OCI-LY7 (cell line): ENCODE data around the gene ZNF581. TPM values are rescaled to one million over a fixed set of nuclear protein-coding genes. Genes with fewer than 3 reads are reported as not detected.

ENCODE experiments used
- BruUV-seq: library from RNA; stranded (reverse); fragments of 400-500 nt; replicated peaks from 2 replicates; lab custom pipeline; 2021; lab: Mats Ljungman, UMichigan
- CTCF ChIA-PET: fragments of 300-600 bp; sonication (Branson Sonifier 250); formaldehyde crosslinking; loops from one replicate; lab custom pipeline; 2022; ENCODE audit warnings: antibody characterized with exemption; ENCODE audit not compliant: unreplicated experiment; lab: Charles Lee
- POLR2A ChIA-PET: fragments of 300-600 bp; sonication (Branson Sonifier 250); formaldehyde crosslinking; loops from one replicate; lab custom pipeline; 2022; ENCODE audit warnings: antibody characterized with exemption; lab: Charles Lee
- DNase-seq: peaks from one replicate; pipeline ENCODE4 v3.0.0-alpha.2; 2015; ENCODE audit warnings: low spot score
- H2AFZ ChIP-seq: fragments of 200-600 bp; sonication (generic), shearing (Covaris generic); 2 replicates; pipeline ENCODE4 v1.6.1; 2014; ENCODE audit warnings: mild to moderate bottlenecking, antibody characterized with exemption, low read length, moderate library complexity
- H3K27ac ChIP-seq: fragments of 200-600 bp; sonication (generic); 2 replicates; pipeline ENCODE4 v1.5.1; 2014; ENCODE audit warnings: mixed run types, low read depth, mild to moderate bottlenecking, moderate library complexity, low read length, inconsistent platforms; ENCODE audit not compliant: poor library complexity, severe bottlenecking
- H3K36me3 ChIP-seq: fragments of 200-600 bp; sonication (generic); 2 replicates; pipeline ENCODE4 v1.6.1; 2014; ENCODE audit warnings: mild to moderate bottlenecking, antibody characterized with exemption, low read length, moderate library complexity, mixed read lengths; ENCODE audit not compliant: insufficient read depth
- H3K4me1 ChIP-seq: fragments of 200-600 bp; sonication (generic); 2 replicates; pipeline ENCODE4 v1.5.1; 2014; ENCODE audit warnings: mild to moderate bottlenecking, low read length; ENCODE audit not compliant: insufficient read depth, poor library complexity, severe bottlenecking
- H3K4me2 ChIP-seq: fragments of 200-600 bp; sonication (generic); 2 replicates; pipeline ENCODE4 v1.6.1; 2014; ENCODE audit warnings: mild to moderate bottlenecking, low read length
- H3K4me3 ChIP-seq: fragments of 200-600 bp; sonication (generic); 2 replicates; pipeline ENCODE4 v1.5.1; 2014; ENCODE audit warnings: mild to moderate bottlenecking, low read depth, low read length; ENCODE audit not compliant: poor library complexity, severe bottlenecking
- H3K79me2 ChIP-seq: fragments of 200-600 bp; sonication (generic); 2 replicates; pipeline ENCODE4 v1.6.1; 2016; ENCODE audit warnings: low read depth, mild to moderate bottlenecking, low read length, moderate library complexity, mixed read lengths; ENCODE audit not compliant: insufficient read depth
- H3K9me2 ChIP-seq: fragments of 200-600 bp; sonication (generic); 2 replicates; pipeline ENCODE4 v1.6.1; 2016; ENCODE audit warnings: mild to moderate bottlenecking, low read length, mixed read lengths; ENCODE audit not compliant: insufficient read depth
- H3K9me3 ChIP-seq: fragments of 200-600 bp; sonication (generic); 2 replicates; pipeline ENCODE4 v1.6.1; 2014; ENCODE audit warnings: mild to moderate bottlenecking, mixed run types, low read length, mixed read lengths
- H4K20me1 ChIP-seq: fragments of 200-600 bp; sonication (generic); 2 replicates; pipeline ENCODE4 v1.6.1; 2014; ENCODE audit warnings: mild to moderate bottlenecking, antibody characterized with exemption, low read length, moderate library complexity, mixed read lengths; ENCODE audit not compliant: insufficient read depth
- EZH2phosphoT487 ChIP-seq: fragments of 200-600 bp; sonication (generic); IDR thresholded peaks from 2 replicates; pipeline ENCODE4 v1.6.1; 2018; ENCODE audit warnings: low read depth, borderline replicate concordance, mild to moderate bottlenecking, mixed run types, antibody characterized with exemption, low read length, moderate library complexity, mixed read lengths
- intact Hi-C: fragments of 100-400 bp; cut with micrococcal nuclease; formaldehyde crosslinking; loops from one replicate; pipeline ENCODE4 v1.10.0; 2022; ENCODE audit not compliant: unreplicated experiment
- total RNA-seq, 2 experiments: library from RNA; depleted of rRNA in 1 of 2; stranded (reverse); fragments of >200 nt in 1 of 2; shearing (Covaris generic) in 1 of 2; gene quantifications; 2 replicates each; pipeline ENCODE4 v1.2.3, GENCODE V29; 2014 to 2022
- TF ChIP-seq, protein P1 (sequence below): fragments of 200-600 bp; sonication (generic); conservative IDR thresholded peaks from 2 replicates; pipeline ENCODE4 v1.5.1; 2014; ENCODE audit warnings: mild to moderate bottlenecking, antibody characterized with exemption, low read length, moderate library complexity, mixed read lengths

Gene ZNF581
- total RNA-seq, 2 experiments from 2014 or later: 39.7 to 44.5 TPM

DNA sequence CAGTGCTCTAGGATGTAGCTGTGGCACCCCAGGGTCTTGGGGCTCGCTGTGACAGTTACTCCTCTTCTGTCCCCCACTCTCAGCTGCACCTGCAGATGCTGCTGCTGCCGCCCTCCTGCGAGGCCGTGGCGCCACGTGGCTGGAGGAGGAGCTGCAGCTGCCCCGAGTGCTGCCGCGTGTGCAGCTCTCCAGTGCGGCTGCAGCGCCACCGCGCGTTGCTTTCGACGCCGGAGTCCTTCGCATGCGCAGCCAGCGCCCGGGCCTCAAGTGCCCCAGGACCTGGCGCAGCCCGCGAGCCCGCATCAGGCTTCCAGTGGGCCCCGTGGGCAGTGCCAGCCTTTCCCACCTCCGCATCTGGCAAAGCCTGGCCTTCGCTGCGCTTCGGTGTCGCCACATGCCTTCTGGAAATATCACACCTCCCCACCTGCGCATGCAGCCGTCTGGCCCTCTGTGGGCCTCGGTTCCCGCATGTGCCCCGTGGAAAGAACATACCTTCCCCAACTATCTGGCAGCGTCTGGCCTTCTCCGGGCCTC is 3.3 kb upstream of the ZNF581 start:
- no TSS peak for BruUV-seq
- no peaks in the 10 kb centered on the region for H4K20me1 ChIP-seq
- no peaks in the 10 kb centered on the region for H3K9me3 ChIP-seq
- peaks cover 54% of the 10 kb centered on the region for H3K79me2 ChIP-seq
- no peak overlapping the region for H2AFZ ChIP-seq
- peak overlapping the region; percentile 86 for H3K27ac ChIP-seq
- H3K4me3 ChIP-seq: peak overlapping the region; percentile 98
- intact Hi-C loops: loop anchor here (5.0 kb wide), 1 partner anchor 502 kb away; the partner anchor contains the start of gene ZNF444
- H3K36me3 ChIP-seq: peaks cover 21% of the 10 kb centered on the region
- CTCF ChIA-PET: no interaction called here
- peak; percentile 41 for DNase-seq
- peak overlapping the region; percentile 89 for H3K4me2 ChIP-seq
- TF ChIP-seq, protein P1, sequence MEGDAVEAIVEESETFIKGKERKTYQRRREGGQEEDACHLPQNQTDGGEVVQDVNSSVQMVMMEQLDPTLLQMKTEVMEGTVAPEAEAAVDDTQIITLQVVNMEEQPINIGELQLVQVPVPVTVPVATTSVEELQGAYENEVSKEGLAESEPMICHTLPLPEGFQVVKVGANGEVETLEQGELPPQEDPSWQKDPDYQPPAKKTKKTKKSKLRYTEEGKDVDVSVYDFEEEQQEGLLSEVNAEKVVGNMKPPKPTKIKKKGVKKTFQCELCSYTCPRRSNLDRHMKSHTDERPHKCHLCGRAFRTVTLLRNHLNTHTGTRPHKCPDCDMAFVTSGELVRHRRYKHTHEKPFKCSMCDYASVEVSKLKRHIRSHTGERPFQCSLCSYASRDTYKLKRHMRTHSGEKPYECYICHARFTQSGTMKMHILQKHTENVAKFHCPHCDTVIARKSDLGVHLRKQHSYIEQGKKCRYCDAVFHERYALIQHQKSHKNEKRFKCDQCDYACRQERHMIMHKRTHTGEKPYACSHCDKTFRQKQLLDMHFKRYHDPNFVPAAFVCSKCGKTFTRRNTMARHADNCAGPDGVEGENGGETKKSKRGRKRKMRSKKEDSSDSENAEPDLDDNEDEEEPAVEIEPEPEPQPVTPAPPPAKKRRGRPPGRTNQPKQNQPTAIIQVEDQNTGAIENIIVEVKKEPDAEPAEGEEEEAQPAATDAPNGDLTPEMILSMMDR: peak; percentile 10; the same call in 1 of the 2 replicates
- TF ChIP-seq EZH2phosphoT487: no peak
- H3K9me2 ChIP-seq: no peaks in the 10 kb centered on the region
- POLR2A ChIA-PET: no interaction called here
- peaks cover 58% of the 10 kb centered on the region for H3K4me1 ChIP-seq

DNA sequence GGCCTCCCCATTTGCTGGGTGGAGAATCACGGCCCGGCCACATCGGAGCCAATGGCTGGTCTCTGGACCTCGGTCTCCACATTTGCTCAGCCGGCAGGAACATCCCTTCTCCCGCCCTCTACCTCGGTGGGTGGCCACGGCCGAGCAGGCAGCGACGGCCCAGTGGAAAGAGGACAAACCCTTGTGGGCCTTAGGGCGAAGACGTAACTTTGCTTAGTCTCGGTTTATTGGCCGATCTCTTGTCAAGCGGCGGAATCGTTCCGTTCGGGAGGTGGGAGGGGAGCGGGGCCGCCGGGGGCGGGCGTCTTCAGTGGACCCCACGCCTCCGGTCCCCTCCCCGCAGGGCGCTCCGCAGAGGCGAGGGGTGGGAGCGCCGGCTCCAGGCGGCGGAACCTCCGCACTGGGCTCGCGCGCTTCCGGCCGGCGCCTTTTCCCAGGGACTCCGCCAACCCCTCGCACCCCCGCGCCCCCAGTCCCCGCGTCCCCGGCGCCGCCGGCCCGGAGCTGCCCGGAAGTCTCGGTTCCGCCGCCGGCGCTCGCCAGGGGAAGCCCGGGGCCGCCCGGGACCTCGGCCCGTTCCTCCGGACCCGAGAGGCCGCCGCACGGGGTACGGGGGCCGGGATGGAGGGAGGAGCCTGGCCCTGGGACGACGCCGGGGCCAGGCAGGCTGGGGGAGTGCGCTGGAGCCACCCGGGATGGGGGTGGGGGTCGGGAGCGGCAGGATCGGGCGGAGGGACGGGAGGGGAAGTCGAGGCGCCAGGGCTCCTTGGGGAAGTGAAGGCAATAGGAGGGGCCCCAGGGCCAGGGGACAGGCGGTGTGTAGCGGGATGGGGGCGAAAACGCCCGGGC is 2.6 kb upstream of the ZNF581 start, which contains the start of gene ZNF580:
TSS of gene ZNF580 (plus strand) at position 426 of the 849 bp plus-strand sequence. CDS start 1,507 bp downstream, outside the sequence.
- CTCF ChIA-PET: interaction anchor here (0.6 kb wide), 1 partner anchor 12 kb away, joined by 4 read pairs; no protein-coding TSS in a partner anchor
- intact Hi-C loops: loop anchor here (5.0 kb wide), 1 partner anchor 502 kb away; the partner anchor contains the start of gene ZNF444

More for the DNA sequence above, 2.6 kb upstream of the ZNF581 start, which contains the start of gene ZNF580:
- POLR2A ChIA-PET: no interaction called here
- Histone ChIP-seq H2AFZ (no peak within 1 kb of the TSS), H3K4me1 (peaks cover 60% of the 10 kb centered on the region), H3K9me2 (no peaks in the 10 kb centered on the region), H4K20me1 (no peaks in the 10 kb centered on the region), H3K4me3 (peak within 1 kb of the TSS; percentile 98), H3K9me3 (no peaks in the 10 kb centered on the region), H3K4me2 (peak within 1 kb of the TSS; percentile 89), H3K36me3 (peaks cover 28% of the 10 kb centered on the region), H3K79me2 (peaks cover 54% of the 10 kb centered on the region), H3K27ac (peak within 1 kb of the TSS; percentile 86)
- peak; percentile 75 for DNase-seq
- BruUV-seq: no TSS peak
- no peak for TF ChIP-seq EZH2phosphoT487
- TF ChIP-seq, protein P1: no peak
